Astrocyte of the cerebellum (primary cell): ENCODE measurements around the gene DPH1.

Source experiments
- DNase-seq: peaks from one replicate; pipeline ENCODE4 v3.0.0-alpha.2; 2011; ENCODE audit warnings: low read depth
- H3K4me3 ChIP-seq: 2 replicates; pipeline ENCODE4 v1.5.1; 2011; ENCODE audit warnings: mild to moderate bottlenecking, low read depth, low read length, moderate library complexity
- in situ Hi-C: cut with HindIII; loops from 2 replicates; pipeline ENCODE4 v1.10.0; 2017; ENCODE audit warnings: low sequenced_read_pairs
- TF ChIP-seq, protein P1 (sequence below): IDR thresholded peaks from 2 replicates; pipeline ENCODE4 v1.5.1; 2012; ENCODE audit warnings: low read length, low read depth, moderate library complexity, mild to moderate bottlenecking; ENCODE audit errors: missing control alignments

The DPH1 gene

DNA sequence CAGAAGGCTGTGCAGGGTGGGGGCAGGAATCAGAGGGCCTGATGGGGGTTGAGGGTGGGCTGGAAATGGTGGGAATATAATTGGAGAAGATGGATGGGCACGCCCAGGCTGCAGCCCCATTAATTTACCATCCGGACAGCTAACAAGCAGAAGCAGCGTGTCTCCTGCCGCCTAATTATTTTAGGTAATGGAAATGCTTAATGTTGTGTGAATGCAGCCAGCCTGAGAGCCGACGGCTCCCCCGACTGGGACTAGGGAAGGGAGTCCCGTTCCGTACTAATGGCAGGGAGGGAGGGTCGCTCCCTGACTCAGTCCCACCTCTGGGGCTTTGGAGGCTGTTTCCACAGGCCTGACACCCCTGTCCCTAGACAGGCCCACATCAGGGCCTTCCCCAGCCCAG, 7.2 kb downstream of the DPH1 start:
- DNase-seq = no peak
- in situ Hi-C loops = no loop called here
- TF ChIP-seq, protein P1, sequence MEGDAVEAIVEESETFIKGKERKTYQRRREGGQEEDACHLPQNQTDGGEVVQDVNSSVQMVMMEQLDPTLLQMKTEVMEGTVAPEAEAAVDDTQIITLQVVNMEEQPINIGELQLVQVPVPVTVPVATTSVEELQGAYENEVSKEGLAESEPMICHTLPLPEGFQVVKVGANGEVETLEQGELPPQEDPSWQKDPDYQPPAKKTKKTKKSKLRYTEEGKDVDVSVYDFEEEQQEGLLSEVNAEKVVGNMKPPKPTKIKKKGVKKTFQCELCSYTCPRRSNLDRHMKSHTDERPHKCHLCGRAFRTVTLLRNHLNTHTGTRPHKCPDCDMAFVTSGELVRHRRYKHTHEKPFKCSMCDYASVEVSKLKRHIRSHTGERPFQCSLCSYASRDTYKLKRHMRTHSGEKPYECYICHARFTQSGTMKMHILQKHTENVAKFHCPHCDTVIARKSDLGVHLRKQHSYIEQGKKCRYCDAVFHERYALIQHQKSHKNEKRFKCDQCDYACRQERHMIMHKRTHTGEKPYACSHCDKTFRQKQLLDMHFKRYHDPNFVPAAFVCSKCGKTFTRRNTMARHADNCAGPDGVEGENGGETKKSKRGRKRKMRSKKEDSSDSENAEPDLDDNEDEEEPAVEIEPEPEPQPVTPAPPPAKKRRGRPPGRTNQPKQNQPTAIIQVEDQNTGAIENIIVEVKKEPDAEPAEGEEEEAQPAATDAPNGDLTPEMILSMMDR = no peak
- H3K4me3 ChIP-seq = no peak overlapping the region

DNA sequence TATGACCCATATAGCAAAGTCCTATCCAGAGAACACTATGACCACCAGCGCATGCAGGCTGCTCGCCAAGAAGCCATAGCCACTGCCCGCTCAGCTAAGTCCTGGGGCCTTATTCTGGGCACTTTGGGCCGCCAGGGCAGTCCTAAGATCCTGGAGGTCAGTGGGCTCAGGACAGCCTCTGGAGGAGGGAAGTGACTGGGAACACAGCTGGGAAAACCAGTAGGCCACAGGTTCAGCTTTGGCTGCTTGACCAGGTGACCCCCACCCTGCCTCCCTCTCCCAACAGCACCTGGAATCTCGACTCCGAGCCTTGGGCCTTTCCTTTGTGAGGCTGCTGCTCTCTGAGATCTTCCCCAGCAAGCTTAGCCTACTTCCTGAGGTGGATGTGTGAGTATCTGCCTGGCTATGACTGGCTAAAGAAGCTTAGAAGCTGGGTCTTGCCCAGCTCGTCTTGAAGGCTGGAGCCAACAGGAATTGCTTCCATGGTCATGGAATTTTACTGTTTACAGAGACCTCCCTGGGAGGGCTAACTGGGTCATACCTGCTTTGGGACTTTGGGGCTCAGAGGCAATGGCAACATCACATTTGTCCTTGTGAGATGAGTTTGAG, 10.4 kb downstream of the DPH1 start:
- no peak overlapping the region for H3K4me3 ChIP-seq
- in situ Hi-C loops = no loop called here
- TF ChIP-seq, protein P1 = no peak
- DNase-seq = no peak

DNA sequence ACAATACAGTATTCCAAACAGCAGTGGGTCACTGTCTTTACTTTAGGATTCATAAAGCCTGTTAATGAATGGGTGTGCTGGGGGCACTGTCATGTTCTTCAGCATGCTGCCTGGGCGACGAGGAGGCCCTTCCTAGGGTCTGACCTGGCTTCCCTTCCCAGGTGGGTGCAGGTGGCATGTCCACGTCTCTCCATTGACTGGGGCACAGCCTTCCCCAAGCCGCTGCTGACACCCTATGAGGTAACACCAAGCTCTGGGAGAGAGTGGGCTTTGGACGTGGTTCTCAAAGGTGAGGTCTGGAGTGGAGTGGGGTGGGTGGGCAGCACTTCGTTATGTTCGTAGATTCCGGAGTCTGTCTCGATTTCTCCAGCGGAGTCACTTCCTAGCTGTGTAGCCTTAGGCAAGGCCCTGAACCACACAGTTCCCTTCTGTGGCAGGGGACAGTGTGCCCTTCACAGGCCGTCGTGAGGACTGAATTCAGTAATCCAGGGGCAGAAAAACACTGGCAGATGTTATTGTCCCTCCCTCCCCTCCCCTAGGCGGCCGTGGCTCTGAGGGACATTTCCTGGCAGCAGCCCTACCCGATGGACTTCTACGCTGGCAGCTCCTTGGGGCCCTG, 11.1 kb downstream of the DPH1 start:
- no peak for DNase-seq
- TF ChIP-seq, protein P1 = no peak
- peak overlapping the region; percentile 57 for H3K4me3 ChIP-seq
- in situ Hi-C loops = no loop called here

DNA sequence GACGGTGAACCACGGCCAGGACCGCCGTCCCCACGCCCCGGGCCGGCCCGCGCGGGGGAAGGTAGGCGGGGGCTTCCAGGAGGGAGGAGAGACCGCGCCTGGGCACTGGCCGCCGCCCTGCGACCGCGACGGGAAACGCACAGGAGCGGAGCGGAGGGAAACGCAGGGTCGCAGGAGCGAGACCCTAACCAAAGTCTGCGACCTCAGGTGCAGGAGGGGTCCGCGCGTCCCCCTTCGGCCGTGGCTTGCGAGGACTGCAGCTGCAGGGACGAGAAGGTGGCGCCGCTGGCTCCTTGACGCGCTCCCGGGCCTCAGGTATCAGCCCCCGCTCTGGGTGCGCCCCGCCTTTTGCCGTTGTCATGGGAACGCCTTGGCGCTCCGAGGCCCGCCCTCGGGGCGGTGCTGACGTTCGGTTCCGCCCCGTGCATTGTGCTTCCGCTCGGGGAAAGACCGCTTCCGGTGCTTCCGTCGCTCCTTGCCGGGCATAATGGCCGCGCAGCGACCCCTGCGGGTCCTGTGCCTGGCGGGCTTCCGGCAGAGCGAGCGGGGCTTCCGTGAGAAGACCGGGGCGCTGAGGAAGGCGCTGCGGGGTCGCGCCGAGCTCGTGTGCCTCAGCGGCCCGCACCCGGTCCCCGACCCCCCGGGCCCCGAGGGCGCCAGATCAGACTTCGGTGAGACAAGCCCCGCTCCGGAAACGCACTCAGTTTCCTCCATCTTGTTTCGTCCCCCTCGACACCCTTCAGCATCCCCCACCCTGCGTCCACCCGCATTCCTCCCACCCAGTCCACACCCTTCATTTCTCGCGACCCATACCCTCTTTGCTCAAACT, 11.8 kb downstream of the DPH1 start, which contains the start of gene OVCA2:
OVCA2 (plus strand) TSS at position 462 of the 829 bp plus-strand sequence; CDS start at position 488, 26 bp downstream.
- peak; percentile 86 for DNase-seq
- TF ChIP-seq, protein P1 = peak; percentile 48
- in situ Hi-C loops = no loop called here
- peak within 1 kb of the TSS; percentile 57 for H3K4me3 ChIP-seq

DNA sequence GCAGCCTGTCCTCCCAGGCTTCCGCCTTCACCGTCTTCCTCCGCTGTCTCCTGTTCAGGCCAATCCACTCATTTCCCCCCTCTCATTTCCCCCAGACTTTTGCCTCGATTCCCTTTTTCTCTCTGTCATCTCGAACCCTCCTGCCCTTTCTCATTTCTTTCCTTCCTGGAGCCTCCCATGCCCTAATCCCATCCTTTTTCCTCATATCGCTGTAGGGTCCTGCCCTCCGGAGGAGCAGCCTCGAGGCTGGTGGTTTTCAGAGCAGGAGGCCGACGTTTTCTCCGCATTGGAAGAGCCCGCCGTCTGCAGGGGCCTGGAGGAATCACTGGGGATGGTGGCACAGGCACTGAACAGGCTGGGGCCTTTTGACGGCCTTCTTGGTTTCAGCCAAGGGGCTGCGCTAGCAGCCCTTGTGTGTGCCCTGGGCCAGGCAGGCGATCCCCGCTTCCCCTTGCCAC, 12.5 kb downstream of the DPH1 start:
- in situ Hi-C loops = no loop called here
- TF ChIP-seq, protein P1 = peak; percentile 70
- H3K4me3 ChIP-seq = peak overlapping the region; percentile 57
- DNase-seq = no peak

DNA sequence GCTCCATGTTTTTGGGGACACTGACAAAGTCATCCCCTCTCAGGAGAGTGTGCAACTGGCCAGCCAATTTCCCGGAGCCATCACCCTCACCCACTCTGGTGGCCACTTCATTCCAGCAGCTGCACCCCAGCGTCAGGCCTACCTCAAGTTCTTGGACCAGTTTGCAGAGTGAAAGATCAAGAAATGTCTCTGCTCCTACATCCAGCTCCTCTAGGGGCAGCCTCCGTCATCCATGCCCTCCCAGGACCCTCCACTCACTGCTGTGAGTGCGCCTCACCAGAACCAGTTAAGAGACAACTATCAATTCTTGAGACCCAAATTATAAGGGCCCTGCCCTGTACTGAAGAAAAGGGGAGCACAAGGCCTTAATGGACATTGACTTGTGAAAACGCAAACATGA, 13.0 kb downstream of the DPH1 start:
- no peak for DNase-seq
- peak overlapping the region; percentile 57 for H3K4me3 ChIP-seq
- in situ Hi-C loops = no loop called here
- TF ChIP-seq, protein P1 = no peak
